Liver (tissue), 9 donors: Measurements from ENCODE around the gene EMP1. TPM values are rescaled to one million over a fixed set of nuclear protein-coding genes. Genes with fewer than 3 reads are reported as not detected.

Experiments
- DNase-seq: peaks from one replicate; pipeline ENCODE4 v3.0.0-alpha.2; 2017; ENCODE audit warnings: low spot score
- H3K27ac ChIP-seq, 2 donors: one replicate each; pipeline ENCODE4 v1.7.0; 2013; ENCODE audit warnings: inconsistent platforms in 2 of 2, low read length in 2 of 2, control low read depth in 1 of 2, low read depth in 1 of 2, mild to moderate bottlenecking in 1 of 2
- H3K27me3 ChIP-seq, 4 donors: one replicate each; pipeline versions ENCODE4 v1.6.1 to v1.7.0; 2013; ENCODE audit warnings: low read length in 3 of 4, inconsistent platforms in 1 of 4, mild to moderate bottlenecking in 1 of 4, moderate library complexity in 1 of 4; ENCODE audit not compliant: control insufficient read depth in 4 of 4, insufficient read depth in 4 of 4
- H3K36me3 ChIP-seq, 4 donors: one replicate each; pipeline versions ENCODE4 v1.6.1 to v1.7.0; 2013; ENCODE audit warnings: low read length in 3 of 4, mild to moderate bottlenecking in 3 of 4, low read depth in 1 of 4, moderate library complexity in 1 of 4; ENCODE audit not compliant: control insufficient read depth in 4 of 4, insufficient read depth in 3 of 4
- H3K4me1 ChIP-seq, 4 donors: one replicate each; pipeline versions ENCODE4 v1.6.1 to v1.7.0; 2013; ENCODE audit warnings: low read length in 3 of 4, mild to moderate bottlenecking in 3 of 4, moderate library complexity in 1 of 4; ENCODE audit not compliant: control insufficient read depth in 4 of 4, insufficient read depth in 4 of 4
- H3K4me3 ChIP-seq, 3 donors: one replicate each; pipeline versions ENCODE4 v1.6.1 to v1.7.0; 2013; ENCODE audit warnings: low read length in 3 of 3, control low read depth in 1 of 3, low read depth in 1 of 3, mild to moderate bottlenecking in 1 of 3
- H3K9ac ChIP-seq, 2 donors: one replicate each; pipeline ENCODE4 v1.7.0; 2013; ENCODE audit warnings: low read length in 2 of 2, mild to moderate bottlenecking in 2 of 2, moderate library complexity in 2 of 2, control low read depth in 1 of 2, low read depth in 1 of 2
- H3K9me3 ChIP-seq, 4 donors: one replicate each; pipeline versions ENCODE4 v1.6.1 to v1.7.0; 2013; ENCODE audit warnings: low read length in 3 of 4; ENCODE audit not compliant: control insufficient read depth in 4 of 4
- EGR1 ChIP-seq, 2 donors: IDR thresholded peaks; 2 replicates each; pipeline ENCODE4 v1.6.1; 2016 to 2018; ENCODE audit warnings: antibody characterized with exemption in 2 of 2, low read depth in 2 of 2
- FOXA1 ChIP-seq: IDR thresholded peaks from 2 replicates; pipeline ENCODE4 v1.6.1; 2016; ENCODE audit warnings: antibody characterized with exemption
- FOXA2 ChIP-seq: IDR thresholded peaks from 2 replicates; pipeline ENCODE4 v1.6.1; 2016; ENCODE audit warnings: antibody characterized with exemption
- GABPA ChIP-seq, 2 donors: IDR thresholded peaks in 1 of 2; conservative IDR thresholded peaks in 1 of 2; 2 replicates each; pipeline ENCODE4 v1.6.1; 2016; ENCODE audit warnings: antibody characterized with exemption in 2 of 2, mild to moderate bottlenecking in 1 of 2, moderate library complexity in 1 of 2
- HNF4A ChIP-seq, 2 donors: conservative IDR thresholded peaks; 2 replicates each; pipeline ENCODE4 v1.6.1; 2016; ENCODE audit warnings: antibody characterized with exemption in 2 of 2, mild to moderate bottlenecking in 2 of 2
- HNF4G ChIP-seq: IDR thresholded peaks from 2 replicates; pipeline ENCODE4 v1.6.1; 2016; ENCODE audit warnings: antibody characterized with exemption
- JUND ChIP-seq, 2 donors: IDR thresholded peaks; 2 replicates each; pipeline ENCODE4 v1.6.1; 2016; ENCODE audit warnings: antibody characterized with exemption in 2 of 2
- MAX ChIP-seq: IDR thresholded peaks from 2 replicates; pipeline ENCODE4 v1.6.1; 2016; ENCODE audit warnings: antibody characterized with exemption
- NR2F2 ChIP-seq: IDR thresholded peaks from 2 replicates; pipeline ENCODE4 v1.6.1; 2016; ENCODE audit warnings: antibody characterized with exemption
- RAD21 ChIP-seq, 2 donors: IDR thresholded peaks; 2 replicates each; pipeline ENCODE4 v1.6.1; 2016; ENCODE audit warnings: antibody characterized with exemption in 2 of 2, mild to moderate bottlenecking in 2 of 2
- REST ChIP-seq: IDR thresholded peaks from 2 replicates; pipeline ENCODE4 v1.6.1; 2016; ENCODE audit warnings: antibody characterized with exemption, mild to moderate bottlenecking
- RXRA ChIP-seq, 2 donors: IDR thresholded peaks; 2 replicates each; pipeline ENCODE4 v1.6.1; 2017 to 2018; ENCODE audit warnings: antibody characterized with exemption in 2 of 2, mild to moderate bottlenecking in 1 of 2
- TAF1 ChIP-seq: conservative IDR thresholded peaks from 2 replicates; pipeline ENCODE4 v1.6.1; 2016; ENCODE audit warnings: antibody characterized with exemption, mild to moderate bottlenecking
- YY1 ChIP-seq: IDR thresholded peaks from 2 replicates; pipeline ENCODE4 v1.6.1; 2016; ENCODE audit warnings: antibody characterized with exemption, mild to moderate bottlenecking
- ZBTB33 ChIP-seq: IDR thresholded peaks from 2 replicates; pipeline ENCODE4 v1.6.1; 2016; ENCODE audit warnings: antibody characterized with exemption
- WGBS: extraction: QIAGEN DNeasy Blood & Tissue Kit; methylation state at CpG from one replicate; pipeline ENCODE4 v1.1.7; 2013; 5-methylcytosine and 5-hydroxymethylcytosine counted together
- polyA plus RNA-seq, 2 donors: library from polyadenylated mRNA; stranded (reverse) in 1 of 2; unstranded in 1 of 2; fragments of 200-250 nt in 1 of 2; fragments of >200 nt in 1 of 2; fragmentation: Nextera tagmentation in 1 of 2; extraction: Ambion mirVana in 1 of 2; gene quantifications; one replicate each; pipeline versions ENCODE4 v1.2.1 to v1.2.3, GENCODE V29; 2013 to 2015
- total RNA-seq, 2 donors: library from RNA; depleted of rRNA; stranded (reverse); fragments of >200 nt; gene quantifications; one replicate each; pipeline ENCODE4 v1.2.3, GENCODE V29; 2014
- TF ChIP-seq, protein P1 (sequence below): fragments of 150-350 bp; IDR thresholded peaks from 2 replicates; pipeline ENCODE4 v1.5.1; 2017; ENCODE audit warnings: improper control_type of control experiment, low read depth, low read length; ENCODE audit not compliant: missing input control
- TF ChIP-seq, protein P2 (sequence below): IDR thresholded peaks from 2 replicates; pipeline ENCODE4 v1.6.1; 2016; ENCODE audit warnings: antibody characterized with exemption
- donor health status: healthy.
- donor health status: healthy.
- donor health status: healthy.
- donor health status: healthy.
- donor health status: healthy.

Gene EMP1
- total and polyA plus RNA-seq, 4 donors = 1.6 to 5.6 (median 3.6) TPM

- H3K36me3 ChIP-seq = no peaks in the 10 kb centered on the region
- no peaks in the 10 kb centered on the region for H3K9me3 ChIP-seq
- H3K4me3 ChIP-seq = no peak overlapping the region
- no peak overlapping the region for H3K27ac ChIP-seq
- H3K27me3 ChIP-seq = no peaks in the 10 kb centered on the region
- H3K9ac ChIP-seq = no peak overlapping the region
- DNase-seq = no peak
- whole genome bisulfite sequencing = 69% methylated on average over 5 of the region's 5 CpGs
- TF ChIP-seq NR2F2 (no peak), MAX (no peak), RAD21 (IDR thresholded peaks at IDR 0.05) (no peak), YY1 (no peak), HNF4A (conservative IDR thresholded peaks at IDR 0.05) (no peak), FOXA1 (no peak), ZBTB33 (no peak), GABPA (IDR thresholded peaks at IDR 0.05 in 1 of 2, conservative IDR thresholded peaks at IDR 0.05 in 1 of 2) (no peak), EGR1 (IDR thresholded peaks at IDR 0.05; ENCODE audit: low read depth in 2 of 2) (no peak), JUND (IDR thresholded peaks at IDR 0.05) (no peak), FOXA2 (no peak), TAF1 (no peak), RXRA (IDR thresholded peaks at IDR 0.05) (no peak), REST (no peak), HNF4G (no peak)
- TF ChIP-seq, protein P1, sequence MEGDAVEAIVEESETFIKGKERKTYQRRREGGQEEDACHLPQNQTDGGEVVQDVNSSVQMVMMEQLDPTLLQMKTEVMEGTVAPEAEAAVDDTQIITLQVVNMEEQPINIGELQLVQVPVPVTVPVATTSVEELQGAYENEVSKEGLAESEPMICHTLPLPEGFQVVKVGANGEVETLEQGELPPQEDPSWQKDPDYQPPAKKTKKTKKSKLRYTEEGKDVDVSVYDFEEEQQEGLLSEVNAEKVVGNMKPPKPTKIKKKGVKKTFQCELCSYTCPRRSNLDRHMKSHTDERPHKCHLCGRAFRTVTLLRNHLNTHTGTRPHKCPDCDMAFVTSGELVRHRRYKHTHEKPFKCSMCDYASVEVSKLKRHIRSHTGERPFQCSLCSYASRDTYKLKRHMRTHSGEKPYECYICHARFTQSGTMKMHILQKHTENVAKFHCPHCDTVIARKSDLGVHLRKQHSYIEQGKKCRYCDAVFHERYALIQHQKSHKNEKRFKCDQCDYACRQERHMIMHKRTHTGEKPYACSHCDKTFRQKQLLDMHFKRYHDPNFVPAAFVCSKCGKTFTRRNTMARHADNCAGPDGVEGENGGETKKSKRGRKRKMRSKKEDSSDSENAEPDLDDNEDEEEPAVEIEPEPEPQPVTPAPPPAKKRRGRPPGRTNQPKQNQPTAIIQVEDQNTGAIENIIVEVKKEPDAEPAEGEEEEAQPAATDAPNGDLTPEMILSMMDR = no peak
- TF ChIP-seq, protein P2, sequence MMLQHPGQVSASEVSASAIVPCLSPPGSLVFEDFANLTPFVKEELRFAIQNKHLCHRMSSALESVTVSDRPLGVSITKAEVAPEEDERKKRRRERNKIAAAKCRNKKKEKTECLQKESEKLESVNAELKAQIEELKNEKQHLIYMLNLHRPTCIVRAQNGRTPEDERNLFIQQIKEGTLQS = no peak
- no peaks in the 10 kb centered on the region for H3K4me1 ChIP-seq
Measured at GRCh38 chr12:13229504-13229903, 33.0 kb downstream of the EMP1 start.

- no peak for DNase-seq
- H3K27me3 ChIP-seq = no peaks in the 10 kb centered on the region
- TF ChIP-seq FOXA1 = no peak
- no peak for TF ChIP-seq RXRA (IDR thresholded peaks at IDR 0.05)
- TF ChIP-seq FOXA2 = no peak
- TF ChIP-seq, protein P1 = no peak
- no peak for TF ChIP-seq TAF1
- TF ChIP-seq MAX = no peak
- no peak for TF ChIP-seq REST
- no peak for TF ChIP-seq EGR1 (IDR thresholded peaks at IDR 0.05; ENCODE audit: low read depth in 2 of 2)
- TF ChIP-seq YY1 = no peak
- TF ChIP-seq HNF4G = no peak
- TF ChIP-seq, protein P2 = no peak
Measured at GRCh38 chr12:13230500-13230899, 34.0 kb downstream of the EMP1 start.

More at GRCh38 chr12:13230500-13230899, 34.0 kb downstream of the EMP1 start:
- Histone ChIP-seq H3K4me1 (no peaks in the 10 kb centered on the region), H3K4me3 (no peak overlapping the region), H3K27ac (no peak overlapping the region), H3K9ac (no peak overlapping the region), H3K9me3 (no peaks in the 10 kb centered on the region), H3K36me3 (no peaks in the 10 kb centered on the region)
- 73% methylated on average over 5 of the region's 5 CpGs for WGBS
